ENCODE data around the gene RALGDS. TPM values are rescaled to one million over a fixed set of nuclear protein-coding genes. Genes with fewer than 3 reads are reported as not detected.

The RALGDS gene
- total RNA-seq, 1 experiment from 2014 or later = 38.2 TPM

- DNase-seq (ENCODE audit: low spot score) = no peak
Measured at GRCh38 chr9:133051966-133052539, 69.0 kb downstream of the RALGDS start.

- no peak for DNase-seq (ENCODE audit: low spot score)
Measured at GRCh38 chr9:133051281-133051900, 69.6 kb downstream of the RALGDS start.

GRCh38 chr9:133050781-133051180 is 70.3 kb downstream of the RALGDS start:
- DNase-seq (ENCODE audit: low spot score) = no peak

- no peak for DNase-seq (ENCODE audit: low spot score)
Measured at GRCh38 chr9:133050142-133050541, 70.9 kb downstream of the RALGDS start.

GRCh38 chr9:133049043-133049442 is 72.0 kb downstream of the RALGDS start:
- no peak for DNase-seq (ENCODE audit: low spot score)

- no peak for DNase-seq (ENCODE audit: low spot score)
Measured at GRCh38 chr9:133048595-133048994, 72.4 kb downstream of the RALGDS start.

Other genes with a start within 250 kb of the RALGDS start
- 0.43 and 0.90 TPM in 2 replicates for gene AK8, start 243.0 kb downstream of the RALGDS start, total RNA-seq (2014; rRNA removed; shearing (Covaris generic))
- 5.1 and 9.6 TPM in 2 replicates for gene SPACA9, start 242.3 kb downstream of the RALGDS start, total RNA-seq (2014; rRNA removed; shearing (Covaris generic))
- gene TSC1, start 176.6 kb downstream of the RALGDS start, total RNA-seq (2014; rRNA removed; shearing (Covaris generic)) = 25.3 and 28.2 TPM in 2 replicates
- 0.19 and 0.47 TPM in 2 replicates for gene GFI1B, start 142.5 kb downstream of the RALGDS start, total RNA-seq (2014; rRNA removed; shearing (Covaris generic))
- 98.4 and 98.6 TPM in 2 replicates for gene GTF3C5, start 90.2 kb downstream of the RALGDS start, total RNA-seq (2014; rRNA removed; shearing (Covaris generic))
- gene CEL, start 59.3 kb downstream of the RALGDS start, total RNA-seq (2014; rRNA removed; shearing (Covaris generic)) = 0.77 and 1.0 TPM in 2 replicates
- gene GBGT1, start 42.7 kb upstream of the RALGDS start, total RNA-seq (2014; rRNA removed; shearing (Covaris generic)) = 0.96 and 3.1 TPM in 2 replicates
- not detected in 2 replicates for gene OBP2B, start 88.0 kb upstream of the RALGDS start, total RNA-seq (2014; rRNA removed; shearing (Covaris generic))
- gene ABO, start 154.0 kb upstream of the RALGDS start, total RNA-seq (2014; rRNA removed; shearing (Covaris generic)) = not detected in 2 replicates
- gene SURF6, start 214.9 kb upstream of the RALGDS start, total RNA-seq (2014; rRNA removed; shearing (Covaris generic)) = 11.4 and 19.5 TPM in 2 replicates
- 17.9 and 30.0 TPM in 2 replicates for gene MED22, start 226.9 kb upstream of the RALGDS start, total RNA-seq (2014; rRNA removed; shearing (Covaris generic))
- gene RPL7A, start 227.0 kb upstream of the RALGDS start, total RNA-seq (2014; rRNA removed; shearing (Covaris generic)) = 2,228 and 2,364 TPM in 2 replicates
- gene SURF1, start 235.2 kb upstream of the RALGDS start, total RNA-seq (2014; rRNA removed; shearing (Covaris generic)) = 74.4 and 75.2 TPM in 2 replicates
- gene SURF2, start 235.3 kb upstream of the RALGDS start, total RNA-seq (2014; rRNA removed; shearing (Covaris generic)) = 26.3 and 43.1 TPM in 2 replicates

All from A172 (cell line).